Immature natural killer cell (primary cell): ENCODE results near the gene ZNF595. TPM values are rescaled to one million over a fixed set of nuclear protein-coding genes. Genes with fewer than 3 reads are reported as not detected.

Source experiments
- polyA plus RNA-seq, 3 donors: library from polyadenylated mRNA; unstranded; fragments of 300-500 nt; fragmentation: Illumina TruSeq; gene quantifications; one replicate each; pipeline ENCODE4 v1.2.3, GENCODE V29; 2021

Gene ZNF595
- polyA plus RNA-seq, 3 donors from 2014 or later: 29.3 to 54.4 (median 39.4) TPM

Other genes starting within 250 kb of the ZNF595 start
- 10 to 100 TPM in 2 of 3 donors, 1 to 10 TPM in 1; 9.3 to 14.6 (median 12.1) TPM for gene ZNF718, start 71.2 kb downstream of the ZNF595 start, polyA plus RNA-seq